ENCODE data around the gene TFAP2C.
A peak's percentile ranks its signal among the peaks of the same experiment; 100 is the strongest.

The TFAP2C gene

DNA sequence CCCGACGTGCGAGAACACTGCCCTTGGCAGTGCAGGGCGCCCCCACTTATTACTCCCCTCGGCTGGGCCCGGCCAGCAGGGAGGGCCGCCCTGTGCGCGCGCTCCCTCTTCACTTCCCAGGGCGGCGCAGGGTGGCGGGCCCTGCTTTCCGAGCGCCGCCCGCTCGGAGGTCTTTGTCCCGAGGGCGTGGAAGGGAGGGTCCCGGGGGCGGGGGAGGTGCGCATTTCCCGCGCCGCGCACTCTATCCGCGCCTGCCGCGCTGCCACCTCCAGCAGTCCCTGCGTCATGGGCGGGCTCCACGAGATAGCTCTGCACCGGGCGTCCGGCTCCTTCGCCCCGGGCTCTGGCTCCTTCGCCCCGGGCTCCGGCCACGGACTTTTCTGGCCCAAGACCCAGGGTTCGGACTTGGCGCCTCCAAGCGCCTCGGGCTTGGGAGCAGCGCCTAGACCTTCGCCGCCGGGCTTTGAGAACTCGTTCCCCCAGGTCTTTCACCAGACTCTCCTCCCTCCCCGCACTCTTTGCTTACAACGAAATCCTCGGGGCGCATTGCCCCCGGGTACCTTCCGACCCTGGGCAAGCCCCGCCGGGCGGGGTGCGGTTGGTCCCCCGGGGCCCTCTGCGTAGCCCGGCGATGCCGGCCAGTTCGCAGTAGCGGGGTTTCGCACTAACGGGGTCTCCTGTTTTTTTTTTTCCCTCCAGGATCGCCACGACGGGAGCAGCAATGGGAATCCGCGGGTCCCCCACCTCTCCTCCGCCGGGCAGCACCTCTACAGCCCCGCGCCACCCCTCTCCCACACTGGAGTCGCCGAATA is 1.6 kb downstream of the TFAP2C start:
- Histone ChIP-seq H3K4me3 (no peak overlapping the region), H3K27ac (no peak overlapping the region), H3K9me3 (ENCODE audit: low read depth, low read length) (no peaks in the 10 kb centered on the region), H3K9ac (ENCODE audit: insufficient read length) (no peak overlapping the region), H3K36me3 (ENCODE audit: insufficient read depth, low read length) (no peaks in the 10 kb centered on the region)
- DNase-seq (ENCODE audit: low read depth, low spot score) = no peak
- TF ChIP-seq POLR2AphosphoS5 (IDR thresholded peaks at IDR 0.05; ENCODE audit: borderline replicate concordance, low read depth, low read length) (no peak), FOXP2 (optimal IDR thresholded peaks at IDR 0.05; ENCODE audit: control extremely low read depth, extremely low read length, insufficient read depth) (no peak), EZH2 (IDR thresholded peaks at IDR 0.05) (no peak)

DNA sequence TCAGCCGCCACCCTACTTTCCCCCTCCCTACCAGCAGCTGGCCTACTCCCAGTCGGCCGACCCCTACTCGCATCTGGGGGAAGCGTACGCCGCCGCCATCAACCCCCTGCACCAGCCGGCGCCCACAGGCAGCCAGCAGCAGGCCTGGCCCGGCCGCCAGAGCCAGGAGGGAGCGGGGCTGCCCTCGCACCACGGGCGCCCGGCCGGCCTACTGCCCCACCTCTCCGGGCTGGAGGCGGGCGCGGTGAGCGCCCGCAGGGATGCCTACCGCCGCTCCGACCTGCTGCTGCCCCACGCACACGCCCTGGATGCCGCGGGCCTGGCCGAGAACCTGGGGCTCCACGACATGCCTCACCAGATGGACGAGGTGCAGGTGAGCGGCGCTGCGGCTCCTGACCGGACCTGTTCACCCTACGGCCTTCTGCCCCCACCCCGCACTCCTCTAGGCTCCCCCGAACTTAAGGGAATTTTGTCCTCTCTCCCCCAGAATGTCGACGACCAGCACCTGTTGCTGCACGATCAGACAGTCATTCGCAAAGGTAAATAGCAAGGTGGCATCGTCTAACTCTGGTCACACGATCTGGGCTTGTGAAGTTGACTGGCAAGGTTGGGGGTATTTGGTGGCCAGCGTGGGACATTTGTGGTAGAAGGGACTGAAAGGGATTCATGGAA is 2.3 kb downstream of the TFAP2C start:
- DNase-seq (ENCODE audit: low read depth, low spot score) = no peak
- Histone ChIP-seq H3K9ac (ENCODE audit: insufficient read length) (no peak overlapping the region), H3K4me3 (no peak overlapping the region), H3K36me3 (ENCODE audit: insufficient read depth, low read length) (no peaks in the 10 kb centered on the region), H3K27ac (no peak overlapping the region), H3K9me3 (ENCODE audit: low read depth, low read length) (no peaks in the 10 kb centered on the region)
- peak; percentile 22 for TF ChIP-seq EZH2 (IDR thresholded peaks at IDR 0.05)
- TF ChIP-seq FOXP2 (optimal IDR thresholded peaks at IDR 0.05; ENCODE audit: control extremely low read depth, extremely low read length, insufficient read depth) = no peak
- no peak for TF ChIP-seq POLR2AphosphoS5 (IDR thresholded peaks at IDR 0.05; ENCODE audit: borderline replicate concordance, low read depth, low read length)

DNA sequence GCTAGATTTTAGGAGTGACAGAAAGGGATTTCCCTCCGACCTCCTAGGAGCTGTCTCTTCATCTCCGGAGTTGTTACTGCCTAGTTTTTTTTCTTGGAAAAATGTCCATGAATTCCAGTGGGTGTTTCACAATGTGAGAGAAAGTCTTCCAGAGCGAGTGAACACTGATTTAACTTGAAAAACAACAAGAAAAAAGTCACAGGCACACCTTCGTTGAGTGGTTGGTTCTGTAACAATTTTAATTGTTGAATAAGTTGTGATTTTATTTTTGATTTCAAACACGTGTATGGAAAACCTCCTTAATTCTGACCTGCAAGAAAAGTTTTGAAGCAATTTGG is 2.9 kb downstream of the TFAP2C start:
- no peak for DNase-seq (ENCODE audit: low read depth, low spot score)
- Histone ChIP-seq H3K9me3 (ENCODE audit: low read depth, low read length) (no peaks in the 10 kb centered on the region), H3K36me3 (ENCODE audit: insufficient read depth, low read length) (no peaks in the 10 kb centered on the region), H3K9ac (ENCODE audit: insufficient read length) (no peak overlapping the region), H3K4me3 (no peak overlapping the region), H3K27ac (no peak overlapping the region)
- TF ChIP-seq FOXP2 (optimal IDR thresholded peaks at IDR 0.05; ENCODE audit: control extremely low read depth, extremely low read length, insufficient read depth) (no peak), POLR2AphosphoS5 (IDR thresholded peaks at IDR 0.05; ENCODE audit: borderline replicate concordance, low read depth, low read length) (no peak), EZH2 (IDR thresholded peaks at IDR 0.05) (no peak)

DNA sequence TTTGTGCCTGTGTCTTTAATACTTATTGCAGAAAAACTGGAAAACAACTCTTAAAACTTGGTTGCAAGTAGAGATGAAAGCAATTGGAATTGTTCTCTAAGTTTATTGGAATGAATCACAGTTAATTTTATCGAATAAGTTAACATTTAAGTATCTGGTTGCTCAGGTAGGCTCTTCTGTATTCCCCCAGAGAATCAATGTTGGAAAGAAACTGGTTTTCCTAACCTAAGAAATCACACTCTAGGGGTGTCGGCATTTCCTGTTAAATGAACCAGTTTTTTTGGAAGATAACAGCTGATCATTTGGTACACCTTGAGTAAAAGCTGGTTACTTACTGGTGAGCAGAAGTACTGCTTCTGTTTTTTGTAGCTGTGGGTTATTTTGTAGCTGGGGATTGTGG is 5.2 kb downstream of the TFAP2C start:
- H3K9ac ChIP-seq (ENCODE audit: insufficient read length) = no peak overlapping the region
- H3K9me3 ChIP-seq (ENCODE audit: low read depth, low read length) = no peaks in the 10 kb centered on the region
- no peak for TF ChIP-seq POLR2AphosphoS5 (IDR thresholded peaks at IDR 0.05; ENCODE audit: borderline replicate concordance, low read depth, low read length)
- TF ChIP-seq FOXP2 (optimal IDR thresholded peaks at IDR 0.05; ENCODE audit: control extremely low read depth, extremely low read length, insufficient read depth) = no peak
- no peak for TF ChIP-seq EZH2 (IDR thresholded peaks at IDR 0.05)
- no peak overlapping the region for H3K27ac ChIP-seq
- no peak overlapping the region for H3K4me3 ChIP-seq
- no peak for DNase-seq (ENCODE audit: low read depth, low spot score)
- no peaks in the 10 kb centered on the region for H3K36me3 ChIP-seq (ENCODE audit: insufficient read depth, low read length)

DNA sequence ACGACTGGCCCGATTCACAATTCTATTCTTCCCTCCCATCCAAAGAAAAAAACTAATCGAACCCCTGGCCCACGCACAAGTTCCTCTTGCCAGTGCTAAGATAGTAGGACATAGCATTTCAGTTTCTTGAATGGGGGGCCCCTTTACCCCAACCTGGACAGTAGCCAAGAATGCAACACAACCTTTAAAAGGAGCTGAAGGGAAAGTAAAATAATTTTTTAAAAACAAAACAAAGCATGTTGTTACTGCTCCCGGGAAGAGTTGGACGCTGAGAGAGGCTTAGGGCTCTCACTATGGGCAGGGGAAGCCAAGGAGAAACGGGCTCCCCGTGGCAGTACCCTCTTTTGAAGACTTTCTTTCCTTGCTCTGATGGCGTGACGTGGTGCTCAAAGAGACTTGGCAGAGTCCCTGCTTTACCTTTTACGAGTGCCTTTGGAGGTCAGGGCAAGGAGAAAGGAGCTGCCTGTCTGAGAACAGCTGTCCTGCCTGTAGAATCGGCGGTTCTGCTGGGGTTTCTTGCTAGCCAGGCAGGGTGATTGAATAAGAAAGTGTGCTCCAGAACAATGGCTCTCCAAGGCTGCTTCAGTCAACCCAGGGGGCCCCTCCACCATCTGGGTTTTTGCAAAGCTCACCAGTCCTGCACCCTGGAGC is 5.8 kb downstream of the TFAP2C start:
- TF ChIP-seq EZH2 (IDR thresholded peaks at IDR 0.05) (no peak), POLR2AphosphoS5 (IDR thresholded peaks at IDR 0.05; ENCODE audit: borderline replicate concordance, low read depth, low read length) (no peak), FOXP2 (optimal IDR thresholded peaks at IDR 0.05; ENCODE audit: control extremely low read depth, extremely low read length, insufficient read depth) (no peak)
- DNase-seq (ENCODE audit: low read depth, low spot score) = no peak
- Histone ChIP-seq H3K36me3 (ENCODE audit: insufficient read depth, low read length) (no peaks in the 10 kb centered on the region), H3K4me3 (no peak overlapping the region), H3K9me3 (ENCODE audit: low read depth, low read length) (no peaks in the 10 kb centered on the region), H3K9ac (ENCODE audit: insufficient read length) (no peak overlapping the region), H3K27ac (no peak overlapping the region)

DNA sequence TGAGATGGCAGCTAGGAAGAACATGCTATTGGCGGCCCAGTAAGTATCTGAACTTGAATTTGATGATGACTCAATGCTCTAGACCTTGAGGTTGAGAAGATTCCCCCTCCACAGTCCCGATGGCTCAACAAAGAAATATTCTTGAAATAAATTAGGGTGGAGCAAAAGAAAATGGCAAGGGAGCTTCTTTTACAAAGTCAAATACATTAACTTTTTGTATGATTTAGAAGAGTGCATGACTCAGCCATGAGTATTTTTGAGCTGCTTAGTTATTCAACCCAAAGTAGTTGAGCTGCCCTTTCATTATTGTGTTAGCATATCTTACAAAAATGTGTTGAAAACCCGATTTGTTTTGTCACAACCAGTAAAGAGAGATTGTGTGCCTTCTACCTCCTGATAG is 7.6 kb downstream of the TFAP2C start:
- H3K36me3 ChIP-seq (ENCODE audit: insufficient read depth, low read length) = no peaks in the 10 kb centered on the region
- DNase-seq (ENCODE audit: low read depth, low spot score) = no peak
- no peak for TF ChIP-seq FOXP2 (optimal IDR thresholded peaks at IDR 0.05; ENCODE audit: control extremely low read depth, extremely low read length, insufficient read depth)
- TF ChIP-seq POLR2AphosphoS5 (IDR thresholded peaks at IDR 0.05; ENCODE audit: borderline replicate concordance, low read depth, low read length) = no peak
- no peak for TF ChIP-seq EZH2 (IDR thresholded peaks at IDR 0.05)
- H3K4me3 ChIP-seq = no peak overlapping the region
- H3K9me3 ChIP-seq (ENCODE audit: low read depth, low read length) = no peaks in the 10 kb centered on the region
- no peak overlapping the region for H3K9ac ChIP-seq (ENCODE audit: insufficient read length)
- no peak overlapping the region for H3K27ac ChIP-seq

DNA sequence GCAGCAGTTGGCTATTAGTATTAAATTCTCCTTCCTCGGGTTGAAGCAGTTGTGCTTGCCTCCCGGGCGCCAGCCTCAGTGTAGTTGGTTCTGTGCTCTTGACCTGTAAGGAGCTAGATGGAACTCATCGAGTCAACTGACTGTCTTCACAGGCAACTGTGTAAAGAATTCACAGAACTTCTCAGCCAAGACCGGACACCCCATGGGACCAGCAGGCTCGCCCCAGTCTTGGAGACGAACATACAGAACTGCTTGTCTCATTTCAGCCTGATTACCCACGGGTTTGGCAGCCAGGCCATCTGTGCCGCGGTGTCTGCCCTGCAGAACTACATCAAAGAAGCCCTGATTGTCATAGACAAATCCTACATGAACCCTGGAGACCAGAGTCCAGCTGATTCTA is 8.5 kb downstream of the TFAP2C start:
- DNase-seq (ENCODE audit: low read depth, low spot score) = no peak
- no peaks in the 10 kb centered on the region for H3K36me3 ChIP-seq (ENCODE audit: insufficient read depth, low read length)
- TF ChIP-seq FOXP2 (optimal IDR thresholded peaks at IDR 0.05; ENCODE audit: control extremely low read depth, extremely low read length, insufficient read depth) (no peak), EZH2 (IDR thresholded peaks at IDR 0.05) (no peak), POLR2AphosphoS5 (IDR thresholded peaks at IDR 0.05; ENCODE audit: borderline replicate concordance, low read depth, low read length) (no peak)

DNA sequence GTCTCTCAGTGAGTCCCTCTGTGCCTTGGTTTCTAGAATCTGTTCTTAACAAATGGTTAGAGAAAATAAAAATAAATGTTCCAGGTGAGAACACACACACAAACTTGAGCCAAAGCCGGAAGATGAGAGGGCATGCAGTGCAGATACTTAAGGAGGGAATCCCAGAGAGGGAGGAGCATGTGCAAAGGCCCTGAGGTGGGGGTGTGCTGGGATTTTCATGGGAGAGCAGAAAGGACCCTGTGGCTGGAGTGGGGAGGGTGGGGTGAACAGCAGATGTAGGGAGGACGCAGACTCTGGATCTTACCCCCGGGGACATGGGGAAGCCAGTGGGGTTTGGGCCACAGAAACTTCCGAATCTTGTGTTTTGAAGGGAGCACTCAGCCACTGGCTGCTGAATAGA is 17.5 kb downstream of the TFAP2C start:
- Histone ChIP-seq H3K9ac (ENCODE audit: insufficient read length) (no peak overlapping the region), H3K4me3 (no peak overlapping the region), H3K36me3 (ENCODE audit: insufficient read depth, low read length) (no peaks in the 10 kb centered on the region), H3K9me3 (ENCODE audit: low read depth, low read length) (no peaks in the 10 kb centered on the region), H3K27ac (no peak overlapping the region)
- no peak for TF ChIP-seq EZH2 (IDR thresholded peaks at IDR 0.05)
- TF ChIP-seq FOXP2 (optimal IDR thresholded peaks at IDR 0.05; ENCODE audit: control extremely low read depth, extremely low read length, insufficient read depth) = no peak
- TF ChIP-seq POLR2AphosphoS5 (IDR thresholded peaks at IDR 0.05; ENCODE audit: borderline replicate concordance, low read depth, low read length) = no peak
- no peak for DNase-seq (ENCODE audit: low read depth, low spot score)

More for the DNA sequence above, 8.5 kb downstream of the TFAP2C start:
- H3K4me3 ChIP-seq = no peak overlapping the region
- no peaks in the 10 kb centered on the region for H3K9me3 ChIP-seq (ENCODE audit: low read depth, low read length)
- no peak overlapping the region for H3K9ac ChIP-seq (ENCODE audit: insufficient read length)
- no peak overlapping the region for H3K27ac ChIP-seq

Measured in SK-N-MC (cell line).